ENCODE measurements around the gene YTHDC1.

YTHDC1 gene

GRCh38 chr4:68348577-68348976 is 1.3 kb downstream of the YTHDC1 start:
- H3K27me3 ChIP-seq (ENCODE audit: insufficient read depth, poor library complexity, severe bottlenecking) = no peaks in the 10 kb centered on the region
- DNase-seq (ENCODE audit: low read depth in 1 of 2, low spot score in 1 of 2) = no peak
- peak overlapping the region; percentile 96 for H3K27ac ChIP-seq (replicated peaks)
- H3K4me3 ChIP-seq (replicated peaks; ENCODE audit: insufficient read depth, low read length) = peak overlapping the region; percentile 82
- no peak for TF ChIP-seq REST (IDR thresholded peaks at IDR 0.05; ENCODE audit: insufficient replicate concordance, low read depth)
- TF ChIP-seq POLR2AphosphoS5 (IDR thresholded peaks at IDR 0.05; ENCODE audit: low read depth) = no peak
- TF ChIP-seq GABPA (IDR thresholded peaks at IDR 0.05; ENCODE audit: low read depth) = no peak
- TF ChIP-seq, protein P1, sequence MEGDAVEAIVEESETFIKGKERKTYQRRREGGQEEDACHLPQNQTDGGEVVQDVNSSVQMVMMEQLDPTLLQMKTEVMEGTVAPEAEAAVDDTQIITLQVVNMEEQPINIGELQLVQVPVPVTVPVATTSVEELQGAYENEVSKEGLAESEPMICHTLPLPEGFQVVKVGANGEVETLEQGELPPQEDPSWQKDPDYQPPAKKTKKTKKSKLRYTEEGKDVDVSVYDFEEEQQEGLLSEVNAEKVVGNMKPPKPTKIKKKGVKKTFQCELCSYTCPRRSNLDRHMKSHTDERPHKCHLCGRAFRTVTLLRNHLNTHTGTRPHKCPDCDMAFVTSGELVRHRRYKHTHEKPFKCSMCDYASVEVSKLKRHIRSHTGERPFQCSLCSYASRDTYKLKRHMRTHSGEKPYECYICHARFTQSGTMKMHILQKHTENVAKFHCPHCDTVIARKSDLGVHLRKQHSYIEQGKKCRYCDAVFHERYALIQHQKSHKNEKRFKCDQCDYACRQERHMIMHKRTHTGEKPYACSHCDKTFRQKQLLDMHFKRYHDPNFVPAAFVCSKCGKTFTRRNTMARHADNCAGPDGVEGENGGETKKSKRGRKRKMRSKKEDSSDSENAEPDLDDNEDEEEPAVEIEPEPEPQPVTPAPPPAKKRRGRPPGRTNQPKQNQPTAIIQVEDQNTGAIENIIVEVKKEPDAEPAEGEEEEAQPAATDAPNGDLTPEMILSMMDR (IDR thresholded peaks at IDR 0.05; ENCODE audit: insufficient read depth, low read length) = no peak
- no peak for TF ChIP-seq SPI1 (IDR thresholded peaks at IDR 0.05; ENCODE audit: borderline replicate concordance, low read depth)

GRCh38 chr4:68347845-68348244 is 2.0 kb downstream of the YTHDC1 start:
- no peak overlapping the region; the same call in 1 of the 2 replicates for H3K27ac ChIP-seq (replicated peaks)
- no peaks in the 10 kb centered on the region for H3K27me3 ChIP-seq (ENCODE audit: insufficient read depth, poor library complexity, severe bottlenecking)
- TF ChIP-seq, protein P1 (IDR thresholded peaks at IDR 0.05; ENCODE audit: insufficient read depth, low read length) = no peak
- TF ChIP-seq POLR2AphosphoS5 (IDR thresholded peaks at IDR 0.05; ENCODE audit: low read depth) (no peak), REST (IDR thresholded peaks at IDR 0.05; ENCODE audit: insufficient replicate concordance, low read depth) (no peak), SPI1 (IDR thresholded peaks at IDR 0.05; ENCODE audit: borderline replicate concordance, low read depth) (no peak), GABPA (IDR thresholded peaks at IDR 0.05; ENCODE audit: low read depth) (no peak)
- DNase-seq (ENCODE audit: low read depth in 1 of 2, low spot score in 1 of 2) = no peak
- peak overlapping the region; percentile 82 for H3K4me3 ChIP-seq (replicated peaks; ENCODE audit: insufficient read depth, low read length)

GRCh38 chr4:68346461-68346860 is 3.4 kb downstream of the YTHDC1 start:
- DNase-seq (ENCODE audit: low read depth in 1 of 2, low spot score in 1 of 2) = no peak
- H3K27ac ChIP-seq (replicated peaks) = no peak overlapping the region
- no peak for TF ChIP-seq GABPA (IDR thresholded peaks at IDR 0.05; ENCODE audit: low read depth)
- TF ChIP-seq, protein P1 (IDR thresholded peaks at IDR 0.05; ENCODE audit: insufficient read depth, low read length) = no peak
- TF ChIP-seq POLR2AphosphoS5 (IDR thresholded peaks at IDR 0.05; ENCODE audit: low read depth) = no peak
- no peak for TF ChIP-seq REST (IDR thresholded peaks at IDR 0.05; ENCODE audit: insufficient replicate concordance, low read depth)
- no peaks in the 10 kb centered on the region for H3K27me3 ChIP-seq (ENCODE audit: insufficient read depth, poor library complexity, severe bottlenecking)
- no peak overlapping the region for H3K4me3 ChIP-seq (replicated peaks; ENCODE audit: insufficient read depth, low read length)
